ENCODE results near the gene E2F3. TPM values are rescaled to one million over a fixed set of nuclear protein-coding genes. Genes with fewer than 3 reads are reported as not detected.

Gene E2F3
- total RNA-seq = 7.9 and 9.1 TPM in 2 replicates

GRCh38 chr6:20401205-20402091, at the start of gene E2F3:
E2F3 (plus strand) TSS chr6:20401879; CDS start chr6:20402233, 354 bp downstream.

GRCh38 chr6:20534295-20535262, 132.9 kb downstream of the E2F3 start, which contains the start of gene CDKAL1:
CDKAL1 (plus strand) TSS chr6:20534457; CDS start chr6:20546351, 11,894 bp downstream.

Other genes starting within 250 kb of the E2F3 start
- 0.36 and 0.49 TPM in 2 replicates for gene MBOAT1, start 189.4 kb upstream of the E2F3 start, total RNA-seq
- 6.6 and 9.7 TPM in 2 replicates for gene CDKAL1, start 132.6 kb downstream of the E2F3 start, total RNA-seq

All from cardiac atrium fibroblast (primary cell).